Measurements from ENCODE around the gene AP1S2.

AP1S2 gene

DNA sequence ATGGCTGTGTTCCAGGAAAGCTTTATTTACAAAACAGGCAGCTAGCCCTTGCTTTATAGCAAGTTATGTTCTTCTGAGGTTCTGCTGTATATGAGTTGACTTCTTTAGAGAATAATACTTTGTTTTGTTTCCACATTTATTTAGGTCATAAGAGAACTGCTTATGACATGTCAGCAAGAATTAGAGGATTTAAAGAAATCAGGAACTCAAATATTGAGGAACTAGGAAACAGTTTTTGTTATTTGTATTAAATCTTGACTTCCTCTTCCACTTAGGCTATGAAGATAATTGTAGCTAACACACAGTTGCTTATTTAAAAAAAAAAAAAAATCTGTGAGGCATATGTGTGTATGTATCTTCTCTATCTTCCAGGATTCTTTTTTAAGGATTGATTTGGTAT lies 50.0 kb downstream of the AP1S2 start:
- no peak for DNase-seq

- no peak for DNase-seq
Observed at GRCh38 chrX:15797707-15798106, 56.9 kb downstream of the AP1S2 start.

- no peak for DNase-seq
Observed at GRCh38 chrX:15790769-15791290, 63.8 kb downstream of the AP1S2 start.

DNA sequence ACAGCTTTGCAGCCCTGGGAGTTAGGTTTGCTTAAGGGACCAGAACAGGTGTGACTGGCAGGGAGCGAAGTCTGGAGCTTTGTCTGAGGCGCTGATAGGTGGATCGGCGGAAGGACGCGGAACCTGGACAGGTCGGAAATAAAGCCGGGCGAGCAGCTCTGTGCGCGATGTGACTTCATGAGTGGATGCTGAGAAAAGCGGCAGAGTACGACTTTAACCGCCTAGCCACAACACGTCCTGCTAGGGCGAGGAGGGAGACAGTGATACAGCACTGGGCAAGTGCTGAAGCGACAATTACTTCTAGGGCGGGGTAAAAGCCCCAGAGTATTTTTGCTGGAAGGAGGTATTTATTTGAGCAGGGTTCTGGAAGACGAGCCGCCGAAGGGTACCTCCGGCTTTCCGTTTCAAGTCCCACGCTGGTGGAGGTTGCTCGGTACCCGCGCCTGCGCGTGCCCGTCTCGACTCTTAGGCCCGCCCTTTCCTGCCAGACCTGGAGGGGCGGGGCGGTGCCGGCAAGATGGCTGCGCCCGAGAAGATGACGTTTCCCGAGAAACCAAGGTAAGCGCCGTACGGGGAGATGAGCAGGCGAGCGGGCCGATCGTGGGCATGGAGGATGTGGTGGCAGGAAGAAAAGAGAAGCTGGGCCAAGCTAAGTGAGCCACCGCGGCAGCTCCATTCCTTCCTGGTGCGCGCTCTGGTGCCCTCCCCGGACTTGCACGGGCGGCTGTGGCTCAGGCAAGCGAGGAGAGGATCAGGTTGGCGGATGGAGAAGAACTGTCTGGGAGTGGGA lies 64.4 kb downstream of the AP1S2 start, which contains the start of gene ZRSR2:
Gene ZRSR2 (plus strand): TSS at position 506 of the 790 bp plus-strand sequence. CDS start 12 bp downstream, at position 518.
- peak; percentile 25 to 74 for DNase-seq

DNA sequence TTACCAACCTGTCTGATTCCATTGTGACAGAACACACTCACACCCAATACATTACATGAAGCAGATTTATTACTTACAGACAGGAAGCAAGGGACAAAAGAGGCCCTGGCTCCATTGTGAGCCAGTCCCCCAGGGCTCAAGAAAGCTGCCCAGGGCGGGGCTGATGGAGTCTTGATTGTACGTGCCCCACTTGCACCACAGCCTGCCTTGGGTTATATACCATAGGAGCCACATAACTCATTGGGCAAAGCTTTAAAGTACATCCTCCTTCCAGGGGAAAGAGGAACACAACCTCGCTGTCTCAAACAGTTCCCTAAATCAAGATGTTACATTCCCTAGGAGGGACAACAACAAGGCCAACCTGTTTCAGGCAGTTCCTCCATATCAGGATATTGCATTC lies 67.7 kb downstream of the AP1S2 start:
- DNase-seq, result no peak

DNA sequence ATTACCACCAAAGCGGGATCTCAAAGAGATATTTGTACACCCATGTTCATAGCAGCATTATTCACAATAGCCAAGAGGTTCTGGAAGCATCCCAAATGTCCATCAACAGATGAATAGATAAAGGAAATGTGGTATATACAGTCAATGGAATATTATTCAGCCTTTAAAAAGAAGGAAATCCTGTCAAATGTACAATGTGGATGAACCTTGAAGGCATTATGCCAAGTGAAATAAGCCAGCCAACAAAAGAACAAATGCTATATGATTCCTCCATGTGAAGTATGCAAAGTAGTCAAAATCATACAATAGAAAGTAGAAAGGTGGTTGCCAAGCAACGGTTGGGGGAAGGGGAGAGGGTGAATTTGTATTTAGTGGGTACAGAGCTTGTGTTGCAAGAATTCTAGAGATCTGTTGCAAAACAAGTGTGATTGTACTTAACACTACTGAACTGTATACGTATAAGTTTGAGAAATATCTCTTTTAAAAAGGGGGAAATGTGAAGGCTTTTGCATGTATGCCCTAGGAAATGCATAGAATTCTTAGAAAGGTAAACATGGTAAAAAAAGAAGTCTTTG lies 69.3 kb downstream of the AP1S2 start:
- DNase-seq, result no peak

GRCh38 chrX:15781961-15782699 lies 72.5 kb downstream of the AP1S2 start:
- no peak for DNase-seq

All from NCI-H446 (cell line).